Midbrain (tissue), 1 donor: ENCODE data around the gene ATXN7L1.

Source experiments
- DNase-seq: peaks from one replicate; lab custom pipeline; 2025; lab: John Stamatoyannopoulos, UW

ATXN7L1 gene

GRCh38 chr7:105827151-105827875, 49.1 kb downstream of the ATXN7L1 start:
- no peak for DNase-seq

GRCh38 chr7:105826143-105826542, 50.3 kb downstream of the ATXN7L1 start:
- DNase-seq = no peak

- DNase-seq = no peak
These were observed 51.0 kb downstream of the ATXN7L1 start for GRCh38 chr7:105825371-105825770.

- no peak for DNase-seq
These were observed 53.6 kb downstream of the ATXN7L1 start for GRCh38 chr7:105822806-105823205.

- DNase-seq = no peak
These were observed 54.9 kb downstream of the ATXN7L1 start for GRCh38 chr7:105821527-105821926.

- DNase-seq = no peak
These were observed 55.9 kb downstream of the ATXN7L1 start for GRCh38 chr7:105820363-105821066.

GRCh38 chr7:105819559-105819958, 56.8 kb downstream of the ATXN7L1 start:
- no peak for DNase-seq

- DNase-seq = no peak
These were observed 59.3 kb downstream of the ATXN7L1 start for GRCh38 chr7:105816954-105817615.

GRCh38 chr7:105816266-105816843, 60.0 kb downstream of the ATXN7L1 start:
- DNase-seq = no peak

GRCh38 chr7:105815576-105815975, 60.8 kb downstream of the ATXN7L1 start:
- no peak for DNase-seq

GRCh38 chr7:105814481-105814880, 61.9 kb downstream of the ATXN7L1 start:
- DNase-seq = no peak

- no peak for DNase-seq
These were observed 65.1 kb downstream of the ATXN7L1 start for GRCh38 chr7:105811189-105811847.

- DNase-seq = no peak
These were observed 65.8 kb downstream of the ATXN7L1 start for GRCh38 chr7:105810556-105810955.

GRCh38 chr7:105808703-105809590, 67.5 kb downstream of the ATXN7L1 start:
- no peak for DNase-seq

- DNase-seq = no peak
These were observed 68.2 kb downstream of the ATXN7L1 start for GRCh38 chr7:105808209-105808608.

- DNase-seq = no peak
These were observed 69.0 kb downstream of the ATXN7L1 start for GRCh38 chr7:105807448-105807762.

GRCh38 chr7:105806592-105807447, 69.6 kb downstream of the ATXN7L1 start:
- DNase-seq = no peak

GRCh38 chr7:105805447-105806019, 70.9 kb downstream of the ATXN7L1 start:
- no peak for DNase-seq

GRCh38 chr7:105803429-105803736, 73.0 kb downstream of the ATXN7L1 start:
- no peak for DNase-seq
